Vagina (tissue), 2 donors: ENCODE data around the gene CCL7.

Source experiments
- CTCF ChIP-seq, 3 experiments: fragments of 450-650 bp in 2 of 3; fragments of 200-600 bp in 1 of 3; sonication (generic) in 1 of 3; IDR thresholded peaks; one replicate each; pipeline ENCODE4 v1.5.1; 2017 to 2019; ENCODE audit warnings: antibody characterized with exemption in 3 of 3, mild to moderate bottlenecking in 2 of 3, moderate library complexity in 2 of 3
- POLR2A ChIP-seq, 2 donors: fragments of 450-650 bp; IDR thresholded peaks; one replicate each; pipeline ENCODE4 v1.6.1; 2017; ENCODE audit warnings: antibody characterized with exemption in 2 of 2, mild to moderate bottlenecking in 2 of 2, moderate library complexity in 2 of 2
- POLR2AphosphoS5 ChIP-seq, 2 donors: sonication (generic); formaldehyde crosslinking; IDR thresholded peaks; one replicate each; pipeline ENCODE4 v1.9.0; 2017; ENCODE audit warnings: antibody characterized with exemption in 2 of 2, mild to moderate bottlenecking in 2 of 2, low read depth in 1 of 2; ENCODE audit not compliant: insufficient read depth in 1 of 2

- TF ChIP-seq CTCF (IDR thresholded peaks at IDR 0.05) = no peak
- TF ChIP-seq POLR2A (IDR thresholded peaks at IDR 0.05) = no peak
- TF ChIP-seq POLR2AphosphoS5 (IDR thresholded peaks at IDR 0.05; ENCODE audit: insufficient read depth in 1 of 2, low read depth in 1 of 2) = no peak
These were observed 42.3 kb upstream of the CCL7 start for GRCh38 chr17:34227707-34228106.
